HUDEP-2 (cell line): ENCODE data around the gene DISC1.

Experiments
- DNase-seq, 76 experiments: peaks; one replicate each; lab custom pipeline; 2025; ENCODE audit not compliant: unreplicated experiment in 76 of 76; lab: John Stamatoyannopoulos, UW

Gene DISC1

GRCh38 chr1:231694075-231694431, 67.5 kb downstream of the DISC1 start:
- DNase-seq: no peak

- no peak for DNase-seq
Measured at GRCh38 chr1:231694465-231695077, 68.0 kb downstream of the DISC1 start.

- no peak for DNase-seq
Measured at GRCh38 chr1:231695439-231696255, 69.1 kb downstream of the DISC1 start.

- no peak for DNase-seq
Measured at GRCh38 chr1:231699784-231700183, 73.2 kb downstream of the DISC1 start.

GRCh38 chr1:231701306-231701705, 74.7 kb downstream of the DISC1 start:
- DNase-seq: no peak

- no peak for DNase-seq
Measured at GRCh38 chr1:231702331-231702730, 75.7 kb downstream of the DISC1 start.

- no peak for DNase-seq
Measured at GRCh38 chr1:231702804-231703203, 76.2 kb downstream of the DISC1 start.

- DNase-seq: no peak
Measured at GRCh38 chr1:231705806-231706760, 79.5 kb downstream of the DISC1 start.

GRCh38 chr1:231706934-231707333, 80.3 kb downstream of the DISC1 start:
- no peak for DNase-seq

- DNase-seq: no peak
Measured at GRCh38 chr1:231707407-231707806, 80.8 kb downstream of the DISC1 start.

- DNase-seq: no peak
Measured at GRCh38 chr1:231708394-231708793, 81.8 kb downstream of the DISC1 start.

- DNase-seq: no peak
Measured at GRCh38 chr1:231714440-231714839, 87.8 kb downstream of the DISC1 start.

GRCh38 chr1:231715816-231716722, 89.5 kb downstream of the DISC1 start:
- no peak for DNase-seq

GRCh38 chr1:231716879-231717278, 90.3 kb downstream of the DISC1 start:
- no peak for DNase-seq

GRCh38 chr1:231719485-231720183, 93.0 kb downstream of the DISC1 start:
- DNase-seq: no peak

- DNase-seq: no peak
Measured at GRCh38 chr1:231720652-231721325, 94.2 kb downstream of the DISC1 start.

- DNase-seq: no peak
Measured at GRCh38 chr1:231721436-231721835, 94.8 kb downstream of the DISC1 start.

- DNase-seq: no peak
Measured at GRCh38 chr1:231722356-231722755, 95.8 kb downstream of the DISC1 start.

- DNase-seq: no peak
Measured at GRCh38 chr1:231723146-231723545, 96.6 kb downstream of the DISC1 start.
